Endothelial cell of umbilical vein (primary cell): Measurements from ENCODE around the gene CLP1.

Experiments used
- EZH2 ChIP-seq: IDR thresholded peaks from 2 replicates; pipeline ENCODE4 v1.6.1; 2012; ENCODE audit warnings: borderline replicate concordance, low read depth, mild to moderate bottlenecking, moderate library complexity, low read length, inconsistent platforms; ENCODE audit not compliant: severe bottlenecking
- GATA2 ChIP-seq: IDR thresholded peaks from 2 replicates; pipeline ENCODE4 v1.7.0; 2011; ENCODE audit warnings: low read depth, mild to moderate bottlenecking, moderate library complexity, mixed read lengths, low read length; ENCODE audit not compliant: insufficient read length, insufficient read depth
- JUN ChIP-seq: IDR thresholded peaks from 2 replicates; pipeline ENCODE4 v1.6.1; 2011; ENCODE audit warnings: borderline replicate concordance, low read depth; ENCODE audit not compliant: insufficient read length, insufficient read depth
- MAX ChIP-seq: IDR thresholded peaks from 2 replicates; pipeline ENCODE4 v1.6.1; 2011; ENCODE audit not compliant: insufficient read depth, insufficient read length
- MYC ChIP-seq: IDR thresholded peaks from one replicate; pipeline ENCODE4 v1.6.1; 2011; ENCODE audit warnings: mild to moderate bottlenecking, low read depth, low read length
- POLR2A ChIP-seq: IDR thresholded peaks from 2 replicates; pipeline ENCODE4 v1.6.1; 2012; ENCODE audit warnings: low read depth, mild to moderate bottlenecking, control low read depth, low read length
- POLR2AphosphoS5 ChIP-seq: IDR thresholded peaks from 2 replicates; pipeline ENCODE4 v1.6.1; 2012; ENCODE audit warnings: low read depth, mild to moderate bottlenecking, control low read depth, low read length, moderate library complexity; ENCODE audit not compliant: insufficient read depth
- TF ChIP-seq, protein P1 (sequence below), 2 donors: IDR thresholded peaks; 1 replicate in 1 of 2; 2 replicates in 1 of 2; pipeline ENCODE4 v1.5.1; 2011; ENCODE audit warnings: low read length in 2 of 2, mild to moderate bottlenecking in 2 of 2, moderate library complexity in 2 of 2, control low read depth in 1 of 2, inconsistent platforms in 1 of 2, low read depth in 1 of 2; ENCODE audit not compliant: insufficient read depth in 1 of 2; ENCODE audit errors: extremely low read depth in 1 of 2

DNA sequence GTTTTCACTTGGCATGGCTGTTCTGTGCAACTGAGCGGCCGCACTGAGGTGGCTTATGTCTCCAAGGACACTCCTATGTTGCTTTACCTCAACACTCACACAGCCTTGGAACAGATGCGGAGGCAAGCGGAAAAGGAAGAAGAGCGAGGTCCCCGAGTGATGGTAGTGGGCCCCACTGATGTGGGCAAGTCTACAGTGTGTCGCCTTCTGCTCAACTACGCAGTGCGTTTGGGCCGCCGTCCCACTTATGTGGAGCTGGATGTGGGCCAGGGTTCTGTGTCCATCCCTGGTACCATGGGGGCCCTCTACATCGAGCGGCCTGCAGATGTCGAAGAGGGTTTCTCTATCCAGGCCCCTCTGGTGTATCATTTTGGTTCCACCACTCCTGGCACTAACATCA lies 2.1 kb downstream of the CLP1 start:
- TF ChIP-seq, protein P1, sequence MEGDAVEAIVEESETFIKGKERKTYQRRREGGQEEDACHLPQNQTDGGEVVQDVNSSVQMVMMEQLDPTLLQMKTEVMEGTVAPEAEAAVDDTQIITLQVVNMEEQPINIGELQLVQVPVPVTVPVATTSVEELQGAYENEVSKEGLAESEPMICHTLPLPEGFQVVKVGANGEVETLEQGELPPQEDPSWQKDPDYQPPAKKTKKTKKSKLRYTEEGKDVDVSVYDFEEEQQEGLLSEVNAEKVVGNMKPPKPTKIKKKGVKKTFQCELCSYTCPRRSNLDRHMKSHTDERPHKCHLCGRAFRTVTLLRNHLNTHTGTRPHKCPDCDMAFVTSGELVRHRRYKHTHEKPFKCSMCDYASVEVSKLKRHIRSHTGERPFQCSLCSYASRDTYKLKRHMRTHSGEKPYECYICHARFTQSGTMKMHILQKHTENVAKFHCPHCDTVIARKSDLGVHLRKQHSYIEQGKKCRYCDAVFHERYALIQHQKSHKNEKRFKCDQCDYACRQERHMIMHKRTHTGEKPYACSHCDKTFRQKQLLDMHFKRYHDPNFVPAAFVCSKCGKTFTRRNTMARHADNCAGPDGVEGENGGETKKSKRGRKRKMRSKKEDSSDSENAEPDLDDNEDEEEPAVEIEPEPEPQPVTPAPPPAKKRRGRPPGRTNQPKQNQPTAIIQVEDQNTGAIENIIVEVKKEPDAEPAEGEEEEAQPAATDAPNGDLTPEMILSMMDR (IDR thresholded peaks at IDR 0.05; ENCODE audit: extremely low read depth in 1 of 2, insufficient read depth in 1 of 2, low read depth in 1 of 2, low read length in 2 of 2) = no peak
- TF ChIP-seq POLR2AphosphoS5 = no peak
- no peak for TF ChIP-seq MAX
- no peak for TF ChIP-seq EZH2
- TF ChIP-seq GATA2 = no peak
- no peak for TF ChIP-seq POLR2A
- no peak for TF ChIP-seq JUN
- no peak for TF ChIP-seq MYC
